Measurements from ENCODE around the gene NUF2.

- TF ChIP-seq USF1 (IDR thresholded peaks at IDR 0.05) = no peak
- no peak for TF ChIP-seq YY1 (IDR thresholded peaks at IDR 0.05; ENCODE audit: low read depth)
- TF ChIP-seq EGR1 (IDR thresholded peaks at IDR 0.05) = no peak
- no peak for TF ChIP-seq RAD21 (IDR thresholded peaks at IDR 0.05; ENCODE audit: low read depth)
- no peak for TF ChIP-seq MAX (IDR thresholded peaks at IDR 0.05)
- TF ChIP-seq EP300 (IDR thresholded peaks at IDR 0.05; ENCODE audit: borderline replicate concordance) = no peak
- TF ChIP-seq TAF1 (IDR thresholded peaks at IDR 0.05; ENCODE audit: low read depth) = no peak
- TF ChIP-seq REST (IDR thresholded peaks at IDR 0.05; ENCODE audit: low read depth) = no peak
These were observed 16.3 kb upstream of the NUF2 start for GRCh38 chr1:163305441-163305840.
